Stimulated activated CD4-positive, alpha-beta T cell treated with anti-CD3 and anti-CD28 coated beads, TNF-alpha, amount 100 ng/mL, for 4 hours (primary cell): Measurements from ENCODE around the gene RND1.

Source experiments
- DNase-seq, 3 experiments: peaks; one replicate each; pipeline ENCODE4 v3.0.0-alpha.2; 2020; ENCODE audit warnings: low read depth in 3 of 3

RND1 gene

GRCh38 chr12:48827513-48828096 lies 38.1 kb downstream of the RND1 start:
- DNase-seq = no peak

GRCh38 chr12:48827026-48827425 lies 38.6 kb downstream of the RND1 start:
- no peak for DNase-seq

GRCh38 chr12:48826209-48826855 lies 39.3 kb downstream of the RND1 start:
- no peak for DNase-seq

GRCh38 chr12:48824905-48825304 lies 40.8 kb downstream of the RND1 start:
- DNase-seq = no peak

- DNase-seq = no peak
These were observed 41.6 kb downstream of the RND1 start for GRCh38 chr12:48824112-48824511.

GRCh38 chr12:48823281-48823680 lies 42.4 kb downstream of the RND1 start:
- DNase-seq = no peak

- no peak for DNase-seq
These were observed 43.0 kb downstream of the RND1 start for GRCh38 chr12:48822711-48823110.

- no peak for DNase-seq
These were observed 43.5 kb downstream of the RND1 start for GRCh38 chr12:48822139-48822538.

GRCh38 chr12:48819986-48820725 lies 45.5 kb downstream of the RND1 start:
- DNase-seq = no peak

GRCh38 chr12:48818831-48819590 lies 46.7 kb downstream of the RND1 start:
- peak in 2 of 3 experiments; percentile 38 to 51 for DNase-seq

GRCh38 chr12:48817873-48818830 lies 47.5 kb downstream of the RND1 start, which contains the start of gene CACNB3:
CACNB3 (plus strand) TSS chr12:48818496; CDS start chr12:48818930, 434 bp downstream.
- peak; percentile 60 to 69 (median 64) for DNase-seq

- no peak for DNase-seq
These were observed 49.4 kb downstream of the RND1 start for GRCh38 chr12:48816143-48816854.

GRCh38 chr12:48815126-48816110 lies 50.3 kb downstream of the RND1 start:
- peak in 1 of 3 experiments; percentile 20 for DNase-seq

- peak; percentile 45 to 67 (median 52) for DNase-seq
These were observed 51.2 kb downstream of the RND1 start for GRCh38 chr12:48814262-48815125.

- DNase-seq = no peak
These were observed 52.0 kb downstream of the RND1 start for GRCh38 chr12:48813465-48814261.

GRCh38 chr12:48812389-48812788 lies 53.3 kb downstream of the RND1 start:
- no peak for DNase-seq

- DNase-seq = no peak
These were observed 54.1 kb downstream of the RND1 start for GRCh38 chr12:48811437-48812090.
